HG02981 (cell line): ENCODE results near the gene PTGER1.
"Not testable (repeated sequence)": the region's sequence is repeated elsewhere in the genome, so short reads cannot be mapped to it uniquely, and the experiment has no call there.

Experiments
- ATAC-seq: cut with Tn5 transposase; IDR thresholded peaks from one replicate; pipeline ENCODE4 v1.9.1; 2021; ENCODE audit warnings: mild to moderate bottlenecking, moderate library complexity; ENCODE audit not compliant: unreplicated experiment

The PTGER1 gene

GRCh38 chr19:14476327-14476672 lies 1.1 kb upstream of the PTGER1 start:
- ATAC-seq = no peak

- no peak for ATAC-seq
These were observed 327 bp downstream of the PTGER1 start for GRCh38 chr19:14474827-14475226.

GRCh38 chr19:14473978-14474578 lies 1.1 kb downstream of the PTGER1 start:
- no peak for ATAC-seq

GRCh38 chr19:14473073-14473977 lies 1.8 kb downstream of the PTGER1 start:
- no peak for ATAC-seq

GRCh38 chr19:14472202-14472938 lies 2.8 kb downstream of the PTGER1 start:
- ATAC-seq = no peak

- ATAC-seq = no peak
These were observed 3.5 kb downstream of the PTGER1 start for GRCh38 chr19:14471436-14472187.

- no peak for ATAC-seq
These were observed 4.9 kb downstream of the PTGER1 start for GRCh38 chr19:14470031-14470876.

GRCh38 chr19:14467816-14468215 lies 7.3 kb downstream of the PTGER1 start:
- ATAC-seq = no peak

GRCh38 chr19:14467391-14467790 lies 7.8 kb downstream of the PTGER1 start:
- no peak for ATAC-seq

- ATAC-seq = no peak
These were observed 11.4 kb downstream of the PTGER1 start for GRCh38 chr19:14463747-14464146.

GRCh38 chr19:14462401-14462800 lies 12.8 kb downstream of the PTGER1 start:
- not testable (repeated sequence) for ATAC-seq

GRCh38 chr19:14460935-14461334 lies 14.2 kb downstream of the PTGER1 start:
- ATAC-seq = no peak

GRCh38 chr19:14459703-14460102 lies 15.5 kb downstream of the PTGER1 start:
- no peak for ATAC-seq

GRCh38 chr19:14452303-14452702 lies 22.9 kb downstream of the PTGER1 start:
- ATAC-seq = not testable (repeated sequence)

GRCh38 chr19:14450876-14451275 lies 24.3 kb downstream of the PTGER1 start:
- ATAC-seq = no peak

GRCh38 chr19:14450168-14450874 lies 24.8 kb downstream of the PTGER1 start:
- ATAC-seq = no peak

- ATAC-seq = no peak
These were observed 25.8 kb downstream of the PTGER1 start for GRCh38 chr19:14449321-14449720.

- no peak for ATAC-seq
These were observed 28.7 kb downstream of the PTGER1 start for GRCh38 chr19:14446336-14447036.
